B cell (primary cell): ENCODE data around the gene SLC24A1. TPM values are rescaled to one million over a fixed set of nuclear protein-coding genes. Genes with fewer than 3 reads are reported as not detected.

ENCODE experiments used
- ATAC-seq: fragments of 200-7000 bp; cut with Tn5 transposase; one replicate; pipeline ENCODE4 v1.10.0; 2021; ENCODE audit warnings: low read depth, mild to moderate bottlenecking, moderate number of reproducible peaks, moderate library complexity
- CTCF ChIA-PET: fragments of 350-600 bp; sonication (Branson Sonifier 250); formaldehyde crosslinking; loops from one replicate; lab custom pipeline; 2021; ENCODE audit warnings: antibody characterized with exemption, inconsistent platforms; lab: Charles Lee
- POLR2A ChIA-PET: fragments of 350-600 bp; sonication (Branson Sonifier 250); formaldehyde crosslinking; loops from one replicate; lab custom pipeline; 2021; ENCODE audit warnings: antibody characterized with exemption; lab: Charles Lee
- DNase-seq: peaks from one replicate; pipeline ENCODE4 v3.0.0; 2013
- H2AFZ ChIP-seq: 2 replicates; pipeline ENCODE4 v1.6.1; 2012; ENCODE audit warnings: mild to moderate bottlenecking, low read depth, low read length; ENCODE audit not compliant: insufficient read depth, poor library complexity, severe bottlenecking
- H3K27ac ChIP-seq, 2 donors: 1 replicate in 1 of 2; 2 replicates in 1 of 2; pipeline ENCODE4 v1.5.1; 2012 to 2013; ENCODE audit warnings: low read length in 2 of 2, mild to moderate bottlenecking in 2 of 2, moderate library complexity in 1 of 2
- H3K27me3 ChIP-seq, 4 experiments: fragments of 200-600 bp in 1 of 4; sonication (generic) in 1 of 4; replicated peaks in 1 of 4; 1 replicate in 2 of 4; 2 replicates in 2 of 4; pipeline versions ENCODE4 v1.6.1 to v1.7.0; 2013 to 2016; ENCODE audit warnings: low read length in 3 of 4, mild to moderate bottlenecking in 2 of 4, mixed read lengths in 1 of 4, moderate library complexity in 1 of 4; ENCODE audit not compliant: insufficient read depth in 4 of 4, control insufficient read depth in 3 of 4; ENCODE audit errors: control extremely low read depth in 1 of 4
- H3K36me3 ChIP-seq, 2 experiments: replicated peaks in 1 of 2; 1 replicate in 1 of 2; 2 replicates in 1 of 2; pipeline versions ENCODE4 v1.6.1 to v1.7.1; 2013; ENCODE audit warnings: low read length in 1 of 2; ENCODE audit not compliant: insufficient read depth in 2 of 2, control insufficient read depth in 1 of 2; ENCODE audit errors: control extremely low read depth in 1 of 2, extremely low read depth in 1 of 2
- H3K4me1 ChIP-seq, 2 donors: fragments of 200-600 bp in 1 of 2; sonication (generic) in 1 of 2; 1 replicate in 1 of 2; 2 replicates in 1 of 2; pipeline versions ENCODE4 v1.5.1 to v1.6.1; 2013 to 2017; ENCODE audit warnings: low read length in 2 of 2; ENCODE audit not compliant: control insufficient read depth in 2 of 2, insufficient read depth in 2 of 2
- H3K4me2 ChIP-seq: replicated peaks from 2 replicates; pipeline ENCODE3; 2012; ENCODE audit warnings: mild to moderate bottlenecking, low read depth, low read length; ENCODE audit not compliant: poor library complexity, severe bottlenecking
- H3K4me3 ChIP-seq, 5 experiments: fragments of 200-600 bp in 1 of 5; sonication (generic) in 1 of 5; 1 replicate in 3 of 5; 2 replicates in 2 of 5; pipeline versions ENCODE4 v1.5.1 to v1.7.0; 2011 to 2016; ENCODE audit warnings: low read length in 4 of 5, mild to moderate bottlenecking in 4 of 5, low read depth in 2 of 5, control low read depth in 1 of 5, moderate library complexity in 1 of 5; ENCODE audit not compliant: insufficient read depth in 1 of 5; ENCODE audit errors: control extremely low read depth in 1 of 5, extremely low read depth in 1 of 5
- H3K79me2 ChIP-seq: fragments of 200-600 bp; sonication (generic); one replicate; pipeline ENCODE4 v1.6.0; 2016; ENCODE audit warnings: low read length; ENCODE audit not compliant: control insufficient read depth, insufficient read depth
- H3K9ac ChIP-seq: fragments of 200-600 bp; sonication (generic); 2 replicates; pipeline ENCODE4 v1.6.1; 2017; ENCODE audit warnings: mild to moderate bottlenecking, low read length, moderate library complexity
- H3K9me3 ChIP-seq, 3 donors: one replicate each; pipeline versions ENCODE4 v1.6.1 to v1.7.1; 2013; ENCODE audit warnings: low read length in 2 of 3; ENCODE audit not compliant: control insufficient read depth in 2 of 3, insufficient read depth in 1 of 3; ENCODE audit errors: control extremely low read depth in 1 of 3
- H4K20me1 ChIP-seq: 2 replicates; pipeline ENCODE4 v1.6.0; 2012; ENCODE audit warnings: mild to moderate bottlenecking, low read length; ENCODE audit not compliant: insufficient read depth, control insufficient read depth, poor library complexity, severe bottlenecking
- H3K27ac Mint-ChIP-seq: one replicate; pipeline ENCODE4 v1.8.0; 2021; ENCODE audit warnings: mixed read lengths
- H3K27me3 Mint-ChIP-seq: one replicate; pipeline ENCODE4 v1.8.0; 2021; ENCODE audit warnings: mixed read lengths
- H3K4me1 Mint-ChIP-seq: one replicate; pipeline ENCODE4 v1.8.0; 2021; ENCODE audit warnings: mixed read lengths
- H3K4me3 Mint-ChIP-seq: one replicate; pipeline ENCODE4 v1.8.0; 2021; ENCODE audit warnings: mixed read lengths
- H3K9me3 Mint-ChIP-seq: one replicate; pipeline ENCODE4 v1.8.0; 2022; ENCODE audit warnings: mixed read lengths; ENCODE audit not compliant: insufficient read depth
- CTCF ChIP-seq: fragments of 200-600 bp; IDR thresholded peaks from one replicate; pipeline ENCODE4 v1.8.0; 2022; ENCODE audit warnings: antibody characterized with exemption, mild to moderate bottlenecking
- EZH2 ChIP-seq: IDR thresholded peaks from 2 replicates; pipeline ENCODE4 v1.6.1; 2012; ENCODE audit warnings: borderline replicate concordance, low read depth, mild to moderate bottlenecking, moderate library complexity, low read length; ENCODE audit not compliant: insufficient read depth, poor library complexity, severe bottlenecking
- WGBS: methylation state at CpG from one replicate; pipeline ENCODE4 v1.1.5; 2013; ENCODE audit warnings: missing lambda C conversion rate; ENCODE audit not compliant: insufficient coverage; 5-methylcytosine and 5-hydroxymethylcytosine counted together
- intact Hi-C: fragments of 100-400 bp; cut with micrococcal nuclease; formaldehyde crosslinking; loops from one replicate; pipeline ENCODE4 v1.10.0; 2022
- polyA plus RNA-seq: library from polyadenylated mRNA; depleted of rRNA; stranded (reverse); fragments of >200 nt; gene quantifications from 2 replicates; pipeline ENCODE4 v1.2.3, GENCODE V29; 2012
- total RNA-seq, 2 donors: library from RNA; stranded (reverse); fragments of 120-200 nt in 1 of 2; gene quantifications; 1 replicate in 1 of 2; 2 replicates in 1 of 2; pipeline versions ENCODE4 v1.2.3 to v1.2.4, GENCODE V29; 2013 to 2022

Gene SLC24A1
- total and polyA plus RNA-seq, 2 donors (not counting 1 experiment from before 2014, with no cell fraction given): 1.7 to 6.7 TPM

DNA sequence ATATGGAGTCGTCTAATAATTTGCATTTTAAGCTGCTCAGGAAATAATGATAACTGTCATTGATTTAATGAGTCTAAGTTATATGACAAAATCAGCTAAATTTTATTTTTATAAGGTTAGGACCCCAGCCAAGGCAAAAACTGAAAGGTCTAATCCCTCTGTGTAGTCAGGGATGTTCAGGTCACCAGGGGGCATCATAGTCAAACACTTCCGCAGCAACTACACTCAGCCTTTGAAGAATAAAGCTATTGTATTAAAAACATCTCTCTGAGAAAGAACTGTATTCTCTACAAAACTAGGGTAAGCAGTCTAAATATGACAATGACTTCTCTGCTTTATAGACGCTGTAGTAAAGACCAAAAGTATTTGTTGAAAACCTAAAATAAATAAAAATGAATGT is 25.8 kb upstream of the SLC24A1 start:
- no peak overlapping the region for H3K9ac ChIP-seq
- no peak overlapping the region for H3K4me2 ChIP-seq
- no peaks in the 10 kb centered on the region for H3K79me2 ChIP-seq
- H3K4me3 ChIP-seq: no peak overlapping the region
- H3K9me3 ChIP-seq: no peaks in the 10 kb centered on the region
- DNase-seq (peak; percentile 38), ATAC-seq (no peak)
- POLR2A ChIA-PET: no interaction called here
- Mint-ChIP-seq H3K9me3 (no peaks in the 10 kb centered on the region), H3K27ac (no peak overlapping the region), H3K4me1 (no peaks in the 10 kb centered on the region), H3K4me3 (no peak overlapping the region), H3K27me3 (no peaks in the 10 kb centered on the region)
- CTCF ChIA-PET: interaction anchor here (0.9 to 2.2 kb wide), 8 partner anchors 11 to 903 kb away, joined by 3 to 8 read pairs (median 4); partner anchors contain the start of gene INTS14
- WGBS: no CpG with 5 or more reads among the region's 3 CpGs
- TF ChIP-seq EZH2 (no peak), CTCF (peak; percentile 58)
- no peak overlapping the region for H3K27ac ChIP-seq
- H2AFZ ChIP-seq: no peak overlapping the region
- no peaks in the 10 kb centered on the region for H4K20me1 ChIP-seq
- peaks cover 19 to 64% of the 10 kb centered on the region in 2 experiments for H3K36me3 ChIP-seq
- no peaks in the 10 kb centered on the region for H3K27me3 ChIP-seq
- no peaks in the 10 kb centered on the region for H3K4me1 ChIP-seq
- intact Hi-C loops: loop anchor here (5.0 kb wide), 1 partner anchor 691 kb away; no protein-coding TSS in a partner anchor

DNA sequence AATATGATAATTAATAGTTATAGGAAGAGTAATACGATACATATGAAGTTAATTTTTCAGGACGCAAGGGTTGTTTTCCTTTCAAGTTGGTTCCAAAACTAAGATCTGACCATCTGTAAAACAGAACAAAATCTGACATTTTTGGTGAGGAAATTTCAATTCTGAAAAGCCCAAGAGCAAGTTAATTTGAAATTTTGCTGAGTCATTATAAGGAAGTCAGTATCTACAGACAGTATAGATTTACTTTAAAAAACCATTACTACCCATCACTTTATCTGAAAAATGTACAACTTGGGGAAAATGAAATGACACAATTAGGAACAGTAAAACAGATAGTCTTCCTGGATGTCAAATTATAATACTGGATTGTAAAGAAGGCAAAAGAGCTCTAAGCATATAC is 23.3 kb upstream of the SLC24A1 start:
- Mint-ChIP-seq H3K4me1 (no peaks in the 10 kb centered on the region), H3K4me3 (no peak overlapping the region), H3K27me3 (no peaks in the 10 kb centered on the region), H3K27ac (no peak overlapping the region), H3K9me3 (no peaks in the 10 kb centered on the region)
- H3K79me2 ChIP-seq: no peaks in the 10 kb centered on the region
- no peak overlapping the region for H3K4me2 ChIP-seq
- H2AFZ ChIP-seq: no peak overlapping the region
- H4K20me1 ChIP-seq: no peaks in the 10 kb centered on the region
- H3K36me3 ChIP-seq: peaks cover 2 to 48% of the 10 kb centered on the region in 2 experiments
- no peak overlapping the region for H3K9ac ChIP-seq
- no CpG with 5 or more reads among the region's 2 CpGs for WGBS
- no peak for ATAC-seq
- TF ChIP-seq CTCF (no peak), EZH2 (no peak)
- CTCF ChIA-PET: interaction anchor here (1.1 to 1.6 kb wide), 3 partner anchors 8 to 259 kb away, joined by 3 read pairs; partner anchors contain the start of gene INTS14
- POLR2A ChIA-PET: no interaction called here
- H3K4me3 ChIP-seq: no peak overlapping the region
- H3K27ac ChIP-seq: no peak overlapping the region
- no peaks in the 10 kb centered on the region for H3K9me3 ChIP-seq
- intact Hi-C loops: loop anchor here (5.0 kb wide), 1 partner anchor 689 kb away; no protein-coding TSS in a partner anchor
- no peaks in the 10 kb centered on the region for H3K27me3 ChIP-seq
- no peak for DNase-seq
- H3K4me1 ChIP-seq: no peaks in the 10 kb centered on the region
